ENCODE data around the gene TMEM250.

TMEM250 gene

DNA sequence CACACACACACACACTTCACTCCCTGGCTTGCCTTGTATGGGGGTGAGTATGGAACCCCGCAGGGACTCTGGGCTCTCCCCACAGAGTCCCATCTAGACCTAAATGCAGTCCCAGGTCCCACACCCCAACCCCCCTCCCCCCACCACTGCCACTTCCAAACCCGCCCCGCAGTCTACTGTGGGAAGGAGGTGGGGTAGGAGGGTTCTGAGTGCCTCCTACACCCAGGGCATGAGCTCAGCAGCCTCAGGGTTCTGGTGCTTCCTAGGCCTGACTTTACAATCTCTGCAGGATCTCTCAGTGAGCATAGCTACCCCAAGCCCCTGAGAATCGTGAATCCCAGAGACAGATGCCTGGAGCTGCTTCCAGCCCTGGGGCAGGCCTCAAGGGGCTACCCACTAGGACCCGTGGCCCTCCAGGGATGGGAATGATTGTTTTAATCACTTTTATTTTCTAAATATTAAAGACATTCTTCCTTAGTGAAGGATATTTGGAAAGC lies 22.1 kb downstream of the TMEM250 start:
- in situ Hi-C loops (cut with MboI; ENCODE audit: low sequenced_read_pairs) = no loop called here

- in situ Hi-C loops (cut with MboI; ENCODE audit: low sequenced_read_pairs) = no loop called here
Observed at GRCh38 chr9:136095070-136096058, 23.3 kb downstream of the TMEM250 start, which contains the start of gene NACC2. NACC2 (minus strand) TSS chr9:136095289; CDS start chr9:136050521, 44,768 bp downstream.

DNA sequence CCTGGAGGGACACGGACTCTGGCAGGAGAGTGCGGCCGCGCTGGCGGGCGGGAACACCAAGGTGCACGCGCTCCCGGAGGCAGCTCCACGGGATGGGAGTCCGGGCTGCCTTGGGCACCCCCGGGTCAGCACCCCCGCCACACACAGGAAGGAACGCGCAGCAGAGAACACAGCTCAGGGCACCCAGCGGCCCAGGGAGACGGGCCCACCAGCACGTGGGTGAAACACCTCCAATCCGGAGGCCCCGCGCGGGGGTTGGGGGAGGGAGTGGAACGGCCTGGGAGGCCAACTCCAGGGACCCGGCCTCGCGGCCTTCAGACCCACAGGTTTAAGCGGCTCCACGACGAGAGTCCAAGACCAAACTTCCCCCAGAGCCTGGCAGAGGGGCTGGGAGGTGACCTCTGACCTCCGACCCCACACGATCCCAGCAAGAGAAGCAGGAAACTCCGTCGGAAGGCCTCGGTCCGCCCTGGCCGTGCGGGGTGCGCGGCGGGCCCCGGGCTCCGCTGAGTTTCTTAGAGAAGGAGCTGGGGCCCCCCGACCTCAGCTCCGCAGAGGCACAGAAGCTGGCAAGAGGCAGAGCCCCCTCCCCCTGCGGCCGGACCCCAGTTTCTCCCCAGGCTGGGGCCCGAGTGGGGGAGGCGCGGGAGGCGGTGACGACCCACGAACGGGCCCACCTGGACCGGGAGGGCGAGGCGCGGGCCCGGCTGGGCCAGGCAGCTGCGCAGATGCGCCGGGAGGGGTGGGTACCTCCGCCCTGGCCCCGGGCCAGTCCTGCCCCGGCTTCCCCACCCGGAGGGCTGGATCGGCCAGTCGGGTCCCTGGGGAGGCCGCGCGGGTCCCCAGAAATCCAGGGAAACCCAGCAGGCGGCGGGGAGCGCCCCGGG lies 24.4 kb downstream of the TMEM250 start:
- in situ Hi-C loops (cut with MboI; ENCODE audit: low sequenced_read_pairs) = no loop called here

DNA sequence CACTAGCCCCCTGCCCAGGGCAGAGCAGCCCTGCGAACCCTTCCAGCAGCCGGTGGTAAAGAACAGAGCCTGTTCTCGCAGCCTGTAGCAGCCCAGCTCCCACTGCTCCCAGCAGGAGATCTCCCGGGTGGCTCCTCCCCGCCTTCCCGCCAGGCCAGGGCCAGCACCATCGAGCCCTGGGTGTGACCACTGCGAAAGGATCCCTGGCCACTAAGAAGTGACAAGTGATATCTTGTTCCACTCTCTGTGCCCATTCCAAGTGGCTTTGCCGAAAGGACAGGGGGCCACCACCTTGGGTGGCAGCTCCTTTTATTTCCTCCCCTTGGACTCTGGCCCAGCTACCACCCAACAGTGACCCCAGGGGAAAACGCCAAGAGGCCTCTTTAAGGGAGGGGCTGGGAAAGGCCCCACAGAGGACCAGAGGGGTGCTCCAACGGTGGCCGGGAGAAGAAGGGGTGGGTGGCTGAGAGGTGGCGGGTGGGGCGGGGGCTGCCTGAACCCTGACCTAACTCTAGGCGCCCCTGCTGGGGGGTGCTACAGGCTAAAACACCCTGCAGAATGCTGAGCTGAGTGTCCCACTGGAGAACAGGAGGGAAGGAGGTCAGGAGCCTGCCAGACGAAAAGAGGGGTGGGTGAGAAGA lies 25.2 kb downstream of the TMEM250 start:
- in situ Hi-C loops (cut with MboI; ENCODE audit: low sequenced_read_pairs) = no loop called here

- in situ Hi-C loops (cut with MboI; ENCODE audit: low sequenced_read_pairs) = no loop called here
Observed at GRCh38 chr9:136092741-136093140, 25.9 kb downstream of the TMEM250 start.

DNA sequence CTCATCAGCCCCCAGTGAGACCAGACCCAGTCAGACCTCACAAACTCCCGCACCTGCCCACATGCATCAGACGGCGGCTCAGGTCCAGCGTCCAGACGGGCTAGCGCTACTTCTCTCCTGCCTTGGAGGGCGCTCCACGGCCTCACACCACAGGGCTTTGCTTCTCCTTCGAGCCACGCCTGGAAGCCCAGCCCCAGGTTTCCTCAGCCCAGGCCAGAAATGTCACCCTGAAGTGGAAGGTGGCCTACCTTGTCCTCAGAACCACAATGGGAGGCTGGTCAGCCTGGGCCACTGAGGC lies 26.4 kb downstream of the TMEM250 start:
- in situ Hi-C loops (cut with MboI; ENCODE audit: low sequenced_read_pairs) = no loop called here

- in situ Hi-C loops (cut with MboI; ENCODE audit: low sequenced_read_pairs) = no loop called here
Observed at GRCh38 chr9:136091582-136092352, 26.9 kb downstream of the TMEM250 start.

GRCh38 chr9:136090768-136091581 lies 27.7 kb downstream of the TMEM250 start:
- in situ Hi-C loops (cut with MboI; ENCODE audit: low sequenced_read_pairs) = no loop called here

GRCh38 chr9:136090056-136090735 lies 28.5 kb downstream of the TMEM250 start:
- in situ Hi-C loops (cut with MboI; ENCODE audit: low sequenced_read_pairs) = no loop called here

DNA sequence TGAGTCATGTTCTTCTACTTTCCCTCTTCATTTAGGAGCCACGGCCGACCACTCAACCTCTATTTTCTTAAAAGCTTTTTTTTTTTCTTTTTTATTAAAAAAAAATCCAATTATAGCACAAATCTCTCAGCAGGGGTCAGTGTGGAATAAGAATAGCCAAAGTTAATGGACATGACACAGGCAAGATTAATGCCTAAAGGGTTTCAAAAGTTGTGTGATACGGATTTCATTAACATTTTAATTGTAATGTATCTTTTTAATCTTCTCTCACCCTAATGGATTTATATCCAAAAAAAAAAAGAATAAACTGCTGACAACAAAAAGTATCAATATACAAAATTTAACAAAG lies 29.0 kb downstream of the TMEM250 start:
- in situ Hi-C loops (cut with MboI; ENCODE audit: low sequenced_read_pairs) = no loop called here

GRCh38 chr9:136088939-136089696 lies 29.6 kb downstream of the TMEM250 start:
- in situ Hi-C loops (cut with MboI; ENCODE audit: low sequenced_read_pairs) = no loop called here

- in situ Hi-C loops (cut with MboI; ENCODE audit: low sequenced_read_pairs) = no loop called here
Observed at GRCh38 chr9:136088481-136088938, 30.2 kb downstream of the TMEM250 start.

GRCh38 chr9:136087741-136088480 lies 30.8 kb downstream of the TMEM250 start:
- in situ Hi-C loops (cut with MboI; ENCODE audit: low sequenced_read_pairs) = no loop called here

- in situ Hi-C loops (cut with MboI; ENCODE audit: low sequenced_read_pairs) = no loop called here
Observed at GRCh38 chr9:136086951-136087740, 31.5 kb downstream of the TMEM250 start.

DNA sequence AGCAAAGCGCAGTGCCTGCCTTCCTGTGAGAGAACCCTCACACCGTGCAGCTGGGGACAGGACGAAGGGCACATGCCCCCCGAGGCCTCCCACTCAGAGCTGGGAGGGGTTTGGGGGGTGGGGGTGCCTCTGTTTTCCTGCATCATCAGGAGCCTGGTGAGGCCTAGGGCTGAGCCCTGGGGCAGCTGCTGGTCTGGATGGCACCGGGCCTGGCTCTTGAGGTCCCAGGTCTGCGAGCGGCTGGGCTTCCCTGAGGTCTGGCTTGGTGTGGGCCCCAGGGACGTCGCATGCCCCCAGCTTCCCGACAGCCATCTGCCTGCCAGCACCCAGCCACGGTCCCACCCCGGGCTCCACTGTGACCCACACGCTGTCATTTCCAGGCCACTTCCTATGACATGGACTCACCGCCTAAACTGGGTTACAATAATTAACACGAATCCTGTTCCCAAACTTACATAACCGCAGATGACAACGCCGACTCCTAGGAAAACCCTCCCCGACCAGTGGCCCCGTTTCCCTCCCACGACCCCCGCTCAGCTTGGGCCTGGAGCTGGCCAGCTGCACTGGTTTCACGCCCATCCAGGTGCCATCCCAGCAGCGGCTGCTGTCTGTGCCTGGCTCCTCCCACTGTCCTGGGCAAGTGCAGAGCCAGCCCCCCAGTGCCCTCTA lies 32.3 kb downstream of the TMEM250 start:
- in situ Hi-C loops (cut with MboI; ENCODE audit: low sequenced_read_pairs) = no loop called here

GRCh38 chr9:136085815-136086212 lies 32.9 kb downstream of the TMEM250 start:
- in situ Hi-C loops (cut with MboI; ENCODE audit: low sequenced_read_pairs) = no loop called here
